GM23338 (cell line): Measurements from ENCODE around the gene CEACAM21. TPM values are rescaled to one million over a fixed set of nuclear protein-coding genes. Genes with fewer than 3 reads are reported as not detected.

Source experiments
- ATAC-seq: fragments of 200-7000 bp; cut with Tn5 transposase; 3 replicates; pipeline ENCODE4 v1.9.1; 2020
- DNase-seq: peaks from one replicate; pipeline ENCODE4 v3.0.0-alpha.2; 2015; ENCODE audit warnings: low spot score
- H2AFZ ChIP-seq: fragments of 200-600 bp; sonication (generic); 2 replicates; pipeline ENCODE4 v1.8.0; 2016; ENCODE audit warnings: antibody characterized with exemption, mild to moderate bottlenecking, moderate library complexity
- H3F3A ChIP-seq: fragments of 200-600 bp; sonication (generic); replicated peaks from 2 replicates; pipeline ENCODE4 v1.8.0; 2017; ENCODE audit warnings: antibody characterized with exemption, mixed run types, low read depth
- H3K27ac ChIP-seq: fragments of 200-600 bp; sonication (generic); 2 replicates; pipeline ENCODE4 v1.6.1; 2016; ENCODE audit warnings: low read depth
- H3K27me3 ChIP-seq: fragments of 200-600 bp; sonication (generic); 2 replicates; pipeline ENCODE4 v1.8.0; 2016; ENCODE audit warnings: mild to moderate bottlenecking, mixed run types, moderate library complexity; ENCODE audit not compliant: insufficient read depth
- H3K36me3 ChIP-seq: fragments of 200-600 bp; sonication (generic); 2 replicates; pipeline ENCODE4 v1.8.0; 2016; ENCODE audit warnings: mild to moderate bottlenecking; ENCODE audit not compliant: insufficient read depth
- H3K4me1 ChIP-seq: fragments of 200-600 bp; sonication (generic); 2 replicates; pipeline ENCODE4 v1.8.0; 2016; ENCODE audit warnings: mild to moderate bottlenecking, moderate library complexity; ENCODE audit not compliant: insufficient read depth
- H3K4me2 ChIP-seq: fragments of 200-600 bp; sonication (generic); 2 replicates; pipeline ENCODE4 v1.7.1; 2017; ENCODE audit warnings: mixed run types
- H3K4me3 ChIP-seq: fragments of 200-600 bp; sonication (generic); 2 replicates; pipeline ENCODE4 v1.6.1; 2016; ENCODE audit warnings: mixed run types
- H3K79me2 ChIP-seq: fragments of 200-600 bp; sonication (generic); replicated peaks from 2 replicates; pipeline ENCODE4 v1.8.0; 2017; ENCODE audit warnings: mild to moderate bottlenecking; ENCODE audit not compliant: insufficient read depth
- H3K9me2 ChIP-seq: fragments of 200-600 bp; sonication (generic); 2 replicates; pipeline ENCODE4 v1.8.0; 2017; ENCODE audit not compliant: insufficient read depth
- H4K20me1 ChIP-seq: fragments of 200-600 bp; sonication (generic); replicated peaks from 2 replicates; pipeline ENCODE4 v1.8.0; 2017; ENCODE audit warnings: mild to moderate bottlenecking; ENCODE audit not compliant: insufficient read depth
- H3K27ac Mint-ChIP-seq: 2 replicates; pipeline ENCODE4 v1.8.0; 2020; ENCODE audit warnings: inconsistent platforms, mild to moderate bottlenecking, moderate library complexity, mixed read lengths
- H3K27me3 Mint-ChIP-seq: 3 replicates; pipeline ENCODE4 v1.8.0; 2022; ENCODE audit warnings: low read depth, mild to moderate bottlenecking, moderate library complexity, mixed read lengths, inconsistent platforms; ENCODE audit not compliant: insufficient read depth, poor library complexity
- H3K36me3 Mint-ChIP-seq: 3 replicates; pipeline ENCODE4 v1.8.0; 2021; ENCODE audit warnings: low read depth, mild to moderate bottlenecking, inconsistent platforms, moderate library complexity, mixed read lengths
- H3K4me1 Mint-ChIP-seq: 3 replicates; pipeline ENCODE4 v1.8.0; 2020; ENCODE audit warnings: mild to moderate bottlenecking, inconsistent platforms, mixed read lengths
- H3K4me3 Mint-ChIP-seq: 3 replicates; pipeline ENCODE4 v1.8.0; 2021; ENCODE audit warnings: moderate library complexity, mild to moderate bottlenecking, inconsistent platforms, mixed read lengths
- H3K9me3 Mint-ChIP-seq: 3 replicates; pipeline ENCODE4 v1.8.0; 2020; ENCODE audit warnings: moderate library complexity, mild to moderate bottlenecking, inconsistent platforms, mixed read lengths
- EZH2 ChIP-seq: fragments of 200-600 bp; sonication (generic); IDR thresholded peaks from one replicate; pipeline ENCODE4 v1.8.0; 2017; ENCODE audit warnings: antibody characterized with exemption, mild to moderate bottlenecking, low read depth; ENCODE audit not compliant: unreplicated experiment
- JUNB ChIP-seq: IDR thresholded peaks from one replicate; pipeline ENCODE4 v1.6.1; 2016; ENCODE audit warnings: antibody characterized with exemption; ENCODE audit not compliant: unreplicated experiment
- POLR2AphosphoS5 ChIP-seq: IDR thresholded peaks from 2 replicates; pipeline ENCODE4 v1.6.1; 2016; ENCODE audit warnings: antibody characterized with exemption, low read depth
- STAT1 ChIP-seq: IDR thresholded peaks from one replicate; pipeline ENCODE4 v1.6.1; 2016; ENCODE audit warnings: antibody characterized with exemption; ENCODE audit not compliant: unreplicated experiment
- polyA plus RNA-seq: library from polyadenylated mRNA; unstranded; fragments of >200 nt; fragmentation: Nextera tagmentation; extraction: Ambion mirVana; gene quantifications from 2 replicates; pipeline ENCODE4 v1.2.1, GENCODE V29; 2016
- total RNA-seq: library from RNA; depleted of rRNA; stranded (reverse); fragments of >200 nt; shearing (Covaris generic); gene quantifications from 2 replicates; pipeline ENCODE4 v1.2.3, GENCODE V29; 2014
- TF ChIP-seq, protein P1 (sequence below): IDR thresholded peaks from one replicate; pipeline ENCODE4 v1.6.1; 2018; ENCODE audit warnings: antibody characterized with exemption; ENCODE audit not compliant: unreplicated experiment

Gene CEACAM21
- total and polyA plus RNA-seq, 2 experiments from 2014 or later: not detected

- DNase-seq: peak; percentile 69
- H3K4me2 ChIP-seq: peak overlapping the region; percentile 81
- H3K4me3 ChIP-seq: peak overlapping the region; percentile 58
- peaks cover 61% of the 10 kb centered on the region for H3K27me3 Mint-ChIP-seq
- H3K79me2 ChIP-seq: no peaks in the 10 kb centered on the region
- H3K27ac Mint-ChIP-seq: no peak overlapping the region
- H3F3A ChIP-seq: no peaks in the 10 kb centered on the region
- no peaks in the 10 kb centered on the region for H3K9me3 Mint-ChIP-seq
- H3K4me1 ChIP-seq: no peaks in the 10 kb centered on the region; the same call in 1 of the 2 replicates
- H3K9me2 ChIP-seq: no peaks in the 10 kb centered on the region
- TF ChIP-seq JUNB (no peak), EZH2 (peak; percentile 61)
- TF ChIP-seq, protein P1, sequence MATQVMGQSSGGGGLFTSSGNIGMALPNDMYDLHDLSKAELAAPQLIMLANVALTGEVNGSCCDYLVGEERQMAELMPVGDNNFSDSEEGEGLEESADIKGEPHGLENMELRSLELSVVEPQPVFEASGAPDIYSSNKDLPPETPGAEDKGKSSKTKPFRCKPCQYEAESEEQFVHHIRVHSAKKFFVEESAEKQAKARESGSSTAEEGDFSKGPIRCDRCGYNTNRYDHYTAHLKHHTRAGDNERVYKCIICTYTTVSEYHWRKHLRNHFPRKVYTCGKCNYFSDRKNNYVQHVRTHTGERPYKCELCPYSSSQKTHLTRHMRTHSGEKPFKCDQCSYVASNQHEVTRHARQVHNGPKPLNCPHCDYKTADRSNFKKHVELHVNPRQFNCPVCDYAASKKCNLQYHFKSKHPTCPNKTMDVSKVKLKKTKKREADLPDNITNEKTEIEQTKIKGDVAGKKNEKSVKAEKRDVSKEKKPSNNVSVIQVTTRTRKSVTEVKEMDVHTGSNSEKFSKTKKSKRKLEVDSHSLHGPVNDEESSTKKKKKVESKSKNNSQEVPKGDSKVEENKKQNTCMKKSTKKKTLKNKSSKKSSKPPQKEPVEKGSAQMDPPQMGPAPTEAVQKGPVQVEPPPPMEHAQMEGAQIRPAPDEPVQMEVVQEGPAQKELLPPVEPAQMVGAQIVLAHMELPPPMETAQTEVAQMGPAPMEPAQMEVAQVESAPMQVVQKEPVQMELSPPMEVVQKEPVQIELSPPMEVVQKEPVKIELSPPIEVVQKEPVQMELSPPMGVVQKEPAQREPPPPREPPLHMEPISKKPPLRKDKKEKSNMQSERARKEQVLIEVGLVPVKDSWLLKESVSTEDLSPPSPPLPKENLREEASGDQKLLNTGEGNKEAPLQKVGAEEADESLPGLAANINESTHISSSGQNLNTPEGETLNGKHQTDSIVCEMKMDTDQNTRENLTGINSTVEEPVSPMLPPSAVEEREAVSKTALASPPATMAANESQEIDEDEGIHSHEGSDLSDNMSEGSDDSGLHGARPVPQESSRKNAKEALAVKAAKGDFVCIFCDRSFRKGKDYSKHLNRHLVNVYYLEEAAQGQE: no peak
- H3K27ac ChIP-seq: no peak overlapping the region
- peak overlapping the region; percentile 70 for H3K4me3 Mint-ChIP-seq
- peak overlapping the region; percentile 69; the same call in 1 of the 2 replicates for H2AFZ ChIP-seq
- H3K27me3 ChIP-seq: peaks cover 86% of the 10 kb centered on the region
- peaks cover 8% of the 10 kb centered on the region; the same call in 1 of the 2 replicates for H4K20me1 ChIP-seq
- H3K36me3 ChIP-seq: no peaks in the 10 kb centered on the region
- peak; percentile 59 for ATAC-seq
- no peaks in the 10 kb centered on the region for H3K36me3 Mint-ChIP-seq
- H3K4me1 Mint-ChIP-seq: peaks cover 9% of the 10 kb centered on the region; the same call in 2 of the 3 replicates
Measured at GRCh38 chr19:41564515-41565378, 11.2 kb upstream of the CEACAM21 start.

GRCh38 chr19:41565379-41565720 is 10.6 kb upstream of the CEACAM21 start:
- H3K36me3 ChIP-seq: no peaks in the 10 kb centered on the region
- Mint-ChIP-seq H3K36me3 (no peaks in the 10 kb centered on the region), H3K9me3 (no peaks in the 10 kb centered on the region), H3K27ac (no peak overlapping the region), H3K4me1 (peaks cover 14% of the 10 kb centered on the region; the same call in 2 of the 3 replicates), H3K27me3 (peaks cover 61% of the 10 kb centered on the region), H3K4me3 (peak overlapping the region; percentile 42; the same call in 1 of the 3 replicates)
- H4K20me1 ChIP-seq: peaks cover 8% of the 10 kb centered on the region; the same call in 1 of the 2 replicates
- H3K27ac ChIP-seq: no peak overlapping the region
- DNase-seq (no peak), ATAC-seq (no peak; the same call in 2 of the 3 replicates)
- H3F3A ChIP-seq: no peaks in the 10 kb centered on the region
- H3K4me2 ChIP-seq: peak overlapping the region; percentile 81
- no peaks in the 10 kb centered on the region for H3K9me2 ChIP-seq
- H3K4me1 ChIP-seq: peaks cover 2% of the 10 kb centered on the region; the same call in 1 of the 2 replicates
- peaks cover 87% of the 10 kb centered on the region for H3K27me3 ChIP-seq
- no peak overlapping the region for H2AFZ ChIP-seq
- H3K79me2 ChIP-seq: no peaks in the 10 kb centered on the region
- TF ChIP-seq POLR2AphosphoS5: 0 out of 2 replicates have a peak, but pooled peaks have one; percentile 34
- TF ChIP-seq STAT1: no peak
- H3K4me3 ChIP-seq: peak overlapping the region; percentile 58
